Activated naive CD4-positive, alpha-beta T cell treated with anti-CD3 and anti-CD28 coated beads, Interleukin-2, amount 50 U/mL, for 24 hours (primary cell): ENCODE measurements around the gene CACNB2.
"Not testable (repeated sequence)": the region's sequence is repeated elsewhere in the genome, so short reads cannot be mapped to it uniquely, and the experiment has no call there.

Source experiments
- H3K27ac Mint-ChIP-seq: one replicate; pipeline ENCODE4 v1.8.0; 2021; ENCODE audit warnings: mild to moderate bottlenecking, mixed read lengths
- H3K27me3 Mint-ChIP-seq: one replicate; pipeline ENCODE4 v1.8.0; 2021; ENCODE audit warnings: mixed read lengths
- H3K36me3 Mint-ChIP-seq: one replicate; pipeline ENCODE4 v1.8.0; 2021; ENCODE audit warnings: mixed read lengths
- H3K4me1 Mint-ChIP-seq: one replicate; pipeline ENCODE4 v1.8.0; 2021; ENCODE audit warnings: mixed read lengths
- H3K4me3 Mint-ChIP-seq: one replicate; pipeline ENCODE4 v1.8.0; 2021; ENCODE audit warnings: mild to moderate bottlenecking, mixed read lengths
- H3K9me3 Mint-ChIP-seq: one replicate; pipeline ENCODE4 v1.8.0; 2021; ENCODE audit warnings: mixed read lengths

Gene CACNB2

DNA sequence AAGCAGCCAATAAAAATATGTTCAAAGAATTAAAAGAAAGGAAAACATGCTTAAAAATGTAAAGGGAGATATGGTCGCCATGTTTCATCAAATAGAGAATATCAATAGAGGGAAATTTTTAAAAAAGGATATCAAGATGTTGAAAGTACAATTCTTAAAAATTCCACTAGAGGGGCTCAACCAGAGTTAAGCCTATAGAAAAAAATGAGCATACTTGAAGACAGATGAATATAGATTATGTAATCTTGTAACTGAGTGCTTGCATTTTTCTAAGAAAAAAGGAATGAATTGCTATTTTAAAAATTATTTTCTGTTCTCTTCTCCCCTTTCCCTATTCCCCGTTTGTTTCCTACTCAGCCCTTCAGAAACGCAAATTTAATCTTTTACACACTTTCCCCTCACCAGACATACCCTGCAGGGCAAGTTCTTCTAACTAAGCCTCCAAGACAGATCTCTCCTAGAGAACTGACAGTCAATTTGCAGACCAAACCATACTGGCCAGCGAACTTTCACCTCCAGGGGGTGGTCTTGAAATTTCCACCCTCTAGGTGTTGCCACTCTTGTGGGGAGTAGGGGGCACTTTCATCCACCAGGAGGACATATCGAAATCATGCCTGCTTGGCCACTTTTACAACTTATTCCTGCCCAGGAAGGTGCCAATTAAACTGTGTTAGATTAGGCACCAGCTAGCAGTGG is 443.5 kb downstream of the CACNB2 start:
- H3K4me1 Mint-ChIP-seq, result peaks cover 24% of the 10 kb centered on the region
- H3K4me3 Mint-ChIP-seq, result no peak overlapping the region
- peaks cover under 1% of the 10 kb centered on the region for H3K9me3 Mint-ChIP-seq
- H3K27ac Mint-ChIP-seq, result no peak overlapping the region
- H3K27me3 Mint-ChIP-seq, result no peaks in the 10 kb centered on the region
- peaks cover 44% of the 10 kb centered on the region for H3K36me3 Mint-ChIP-seq

- not testable (repeated sequence) for H3K27me3 Mint-ChIP-seq, H3K9me3 Mint-ChIP-seq, H3K4me3 Mint-ChIP-seq, H3K27ac Mint-ChIP-seq
- peaks cover 45% of the 10 kb centered on the region for H3K36me3 Mint-ChIP-seq
- peaks cover 32% of the 10 kb centered on the region for H3K4me1 Mint-ChIP-seq
These were observed 446.4 kb downstream of the CACNB2 start for GRCh38 chr10:18586637-18587036.

- not testable (repeated sequence) for H3K27me3 Mint-ChIP-seq, H3K4me1 Mint-ChIP-seq, H3K4me3 Mint-ChIP-seq, H3K9me3 Mint-ChIP-seq, H3K27ac Mint-ChIP-seq
- H3K36me3 Mint-ChIP-seq, result peaks cover 46% of the 10 kb centered on the region
These were observed 450.9 kb downstream of the CACNB2 start for GRCh38 chr10:18591141-18591540.
